NCI-H446 (cell line): ENCODE results near the gene JAG1.
"Not testable (repeated sequence)": the region's sequence is repeated elsewhere in the genome, so short reads cannot be mapped to it uniquely, and the experiment has no call there.

Experiments
- DNase-seq, 2 experiments: peaks; one replicate each; lab custom pipeline; 2025; lab: John Stamatoyannopoulos, UW

JAG1 gene

GRCh38 chr20:10637031-10637559, 36.7 kb downstream of the JAG1 start:
- peak in 1 of 2 experiments; percentile 23 for DNase-seq

GRCh38 chr20:10636326-10636818, 37.4 kb downstream of the JAG1 start:
- peak; percentile 48 to 60 for DNase-seq

- DNase-seq, result no peak
These were observed 38.2 kb downstream of the JAG1 start for GRCh38 chr20:10635476-10636208.

DNA sequence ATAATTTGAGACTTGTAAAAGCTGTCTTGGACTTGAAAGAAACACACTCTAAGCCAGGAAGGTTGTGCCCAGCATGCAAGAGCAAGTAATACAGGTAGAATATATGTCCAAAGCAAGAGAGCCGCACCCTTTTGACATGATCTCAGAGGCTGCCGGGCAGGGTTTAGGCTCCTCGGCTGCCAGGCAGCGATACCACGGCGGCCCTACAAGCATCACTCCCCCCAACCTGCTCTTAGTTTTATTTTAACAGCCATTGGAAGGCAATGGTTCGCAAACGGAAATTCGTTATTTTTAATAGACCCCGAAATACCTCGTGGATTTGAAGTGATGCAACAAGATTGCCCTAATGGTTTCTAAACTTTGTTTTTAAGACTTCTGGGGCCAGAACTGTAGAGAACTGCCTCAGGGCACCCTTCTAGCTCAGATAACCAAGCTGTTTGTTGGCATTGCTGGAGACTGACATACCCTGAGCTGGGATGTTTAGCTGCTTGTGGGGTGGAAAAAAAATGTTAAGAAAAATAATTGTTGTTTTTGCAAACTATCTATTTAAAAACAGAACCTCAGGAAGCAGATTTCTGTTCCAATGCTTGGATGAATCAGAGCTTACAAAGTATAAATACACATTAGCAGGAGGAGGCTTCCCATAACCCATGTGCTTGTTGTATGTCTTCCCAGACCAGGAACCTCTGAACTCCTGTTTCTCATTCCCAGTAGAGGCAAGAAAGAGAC, 39.0 kb downstream of the JAG1 start:
- no peak for DNase-seq

GRCh38 chr20:10634211-10634610, 39.6 kb downstream of the JAG1 start:
- no peak for DNase-seq

GRCh38 chr20:10633718-10634117, 40.1 kb downstream of the JAG1 start:
- no peak for DNase-seq

DNA sequence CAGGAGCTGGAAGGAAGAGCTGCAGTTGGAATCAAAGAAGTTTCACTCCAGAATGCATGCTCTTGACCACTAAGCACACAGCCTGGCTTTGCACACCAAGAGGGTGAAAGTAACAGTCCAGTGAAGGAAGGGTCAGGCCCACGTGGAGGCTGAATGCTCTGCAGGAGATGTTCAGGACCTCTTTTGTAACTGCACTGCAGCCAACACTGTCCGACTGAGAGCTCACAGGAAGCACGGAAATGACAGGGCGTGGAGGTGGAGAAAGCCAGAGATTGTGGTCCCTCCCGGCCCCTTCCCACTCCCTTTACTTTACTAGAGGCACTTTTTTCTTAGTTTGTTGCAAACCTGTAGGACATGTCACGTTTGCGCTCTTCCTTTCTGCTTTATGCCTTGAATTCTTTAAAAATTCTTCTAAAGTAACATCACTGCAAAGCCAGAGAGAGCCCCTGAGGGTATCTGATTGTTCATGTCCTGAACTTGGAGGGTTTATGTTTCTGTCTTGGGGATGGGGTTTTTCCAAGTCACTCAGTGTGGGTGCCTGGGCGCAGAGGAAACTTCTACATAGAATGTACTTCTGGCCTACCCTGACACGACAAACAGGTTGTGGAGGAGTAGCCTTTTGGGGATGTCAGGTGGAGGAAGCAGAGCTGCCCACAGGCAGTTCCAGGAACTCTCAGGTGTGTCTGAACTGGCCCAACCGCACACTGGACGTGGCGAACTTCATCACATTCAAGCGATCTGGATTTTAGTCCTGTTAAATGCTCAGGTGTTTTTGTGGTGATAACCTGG, 40.9 kb downstream of the JAG1 start:
- DNase-seq, result no peak

DNA sequence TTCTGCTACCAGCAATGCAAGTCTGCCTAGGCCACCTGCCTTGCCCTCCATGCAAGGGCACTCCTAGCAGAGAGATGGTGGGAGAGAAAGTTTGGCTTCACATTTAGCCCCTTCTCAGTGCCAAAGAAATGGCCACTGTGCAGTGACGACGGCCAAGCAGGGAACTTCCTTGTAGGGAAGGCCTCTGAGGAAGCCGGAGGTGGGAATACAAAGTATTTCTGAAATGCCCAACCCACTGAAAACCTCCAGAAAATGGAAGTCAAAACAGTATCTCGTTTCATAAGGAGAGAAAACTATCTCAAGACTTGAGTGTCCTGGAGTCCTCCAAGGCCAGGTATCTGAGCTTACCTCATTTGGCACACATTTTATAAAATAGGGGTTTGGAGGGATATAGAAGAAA, 42.7 kb downstream of the JAG1 start:
- no peak for DNase-seq

DNA sequence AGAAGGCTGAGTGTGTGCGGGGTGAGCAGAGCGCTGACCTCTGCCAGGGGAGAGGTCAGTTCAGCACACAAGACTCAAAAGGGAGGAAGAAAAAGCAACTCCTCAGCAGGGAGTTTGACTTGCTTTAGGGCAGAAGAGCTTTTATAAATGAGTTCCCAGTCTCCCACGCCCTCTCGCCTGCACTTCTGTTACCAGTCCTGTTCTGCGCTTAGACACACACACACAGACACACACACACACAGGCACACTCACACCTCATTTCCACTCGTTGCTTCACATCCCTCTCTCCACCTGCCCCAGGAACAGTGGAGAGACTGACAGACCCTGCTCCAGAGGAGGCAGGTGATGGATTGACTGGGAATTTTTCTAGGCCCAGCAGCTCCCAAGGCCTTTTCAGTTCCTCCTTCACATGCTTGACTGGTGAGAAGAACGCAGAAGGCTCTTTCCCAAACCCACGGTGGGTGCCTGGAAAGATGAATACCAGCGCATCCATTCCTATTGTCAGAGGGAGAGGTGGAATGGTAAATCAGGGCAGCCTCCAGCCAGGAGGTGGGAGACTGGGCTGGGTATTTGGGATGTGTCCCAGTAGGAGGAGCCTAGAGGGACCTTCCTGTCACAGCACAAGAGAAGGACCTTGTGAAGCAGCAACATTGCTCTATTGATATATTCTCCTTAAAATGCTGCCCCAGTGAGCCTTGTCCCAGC, 43.7 kb downstream of the JAG1 start:
- no peak for DNase-seq

- DNase-seq, result no peak
These were observed 46.9 kb downstream of the JAG1 start for GRCh38 chr20:10626896-10627295.

- DNase-seq, result no peak
These were observed 48.2 kb downstream of the JAG1 start for GRCh38 chr20:10625641-10626040.

- DNase-seq, result no peak
These were observed 51.0 kb downstream of the JAG1 start for GRCh38 chr20:10622657-10623418.

DNA sequence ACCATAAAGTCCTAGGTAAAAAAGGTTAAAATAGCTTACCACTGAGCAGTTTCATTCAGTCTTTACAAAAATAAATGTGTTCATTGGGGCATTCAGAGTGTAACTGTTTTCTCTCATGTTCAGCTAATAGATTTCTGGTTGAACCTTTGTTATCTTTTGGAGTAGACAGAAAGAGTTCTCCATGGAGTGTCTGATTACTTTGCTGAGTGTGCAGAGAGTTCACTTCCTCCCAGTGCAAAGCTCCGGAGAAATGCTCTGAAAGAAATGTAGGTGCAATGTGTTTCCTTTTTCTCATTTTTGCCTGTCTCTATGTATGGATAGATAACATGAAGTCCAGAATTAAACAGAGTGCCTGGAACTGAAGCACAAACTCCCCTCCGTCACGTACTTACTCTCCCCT, 52.6 kb downstream of the JAG1 start:
- DNase-seq, result no peak

DNA sequence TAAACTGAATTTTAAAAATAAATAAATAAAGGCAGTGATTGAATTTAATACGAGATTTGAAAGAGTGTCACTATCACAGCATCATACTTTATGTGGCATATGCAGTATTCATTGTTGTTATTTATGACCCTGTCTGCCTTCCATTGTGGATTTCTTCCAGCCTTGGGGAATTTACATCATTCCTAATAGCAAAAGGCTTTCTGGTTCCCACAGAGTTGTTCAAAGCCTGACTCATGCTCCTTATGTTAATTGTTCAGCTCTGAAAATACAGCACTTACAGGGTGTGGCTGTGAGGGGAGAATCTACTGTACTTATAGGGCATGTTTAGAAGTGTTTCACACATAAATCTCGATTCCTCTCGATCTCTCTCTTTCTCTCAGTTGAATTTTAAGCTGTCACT, 54.4 kb downstream of the JAG1 start:
- peak in 1 of 2 experiments; percentile 18 for DNase-seq

GRCh38 chr20:10618611-10619245, 55.1 kb downstream of the JAG1 start:
- DNase-seq, result no peak

- DNase-seq, result not testable (repeated sequence)
These were observed 56.2 kb downstream of the JAG1 start for GRCh38 chr20:10617549-10618133.

DNA sequence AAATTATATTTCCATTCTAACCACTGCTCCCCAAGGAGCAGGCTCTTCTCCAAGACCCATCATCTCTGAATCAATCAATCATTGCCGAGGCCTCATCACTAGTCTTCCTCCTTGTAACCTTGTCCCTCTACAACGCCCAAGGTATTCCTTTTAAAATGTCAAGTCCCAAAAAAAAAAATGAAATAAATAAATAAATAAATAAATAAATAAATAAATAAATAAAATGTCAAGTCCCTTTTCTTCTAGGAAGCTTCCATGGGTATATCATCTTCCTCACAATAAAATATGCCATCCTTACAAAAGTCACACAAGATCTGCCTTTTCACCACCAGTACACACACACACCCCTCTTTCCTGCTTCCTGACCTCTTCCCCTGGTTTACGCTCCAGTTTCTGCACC, 57.6 kb downstream of the JAG1 start:
- DNase-seq, result no peak

DNA sequence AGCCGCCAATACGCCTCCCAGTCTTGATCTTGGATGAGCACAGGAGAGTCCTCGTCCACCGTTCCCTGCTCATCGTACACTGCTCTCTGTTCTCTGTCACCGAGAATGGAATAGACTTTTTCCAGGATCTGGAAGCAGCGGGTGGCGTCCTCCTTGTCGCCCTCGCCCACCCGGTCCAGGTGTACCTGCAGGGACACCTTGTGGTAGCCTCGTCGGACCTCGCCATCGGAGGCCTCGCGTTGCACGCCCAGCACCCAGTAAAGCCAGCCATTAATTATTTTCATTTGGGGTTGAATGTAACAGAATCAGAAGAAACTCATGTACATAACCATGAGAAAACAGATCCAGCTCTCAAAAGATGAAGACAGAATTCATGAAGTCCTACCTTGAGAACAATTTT, 59.9 kb downstream of the JAG1 start:
- DNase-seq, result no peak

DNA sequence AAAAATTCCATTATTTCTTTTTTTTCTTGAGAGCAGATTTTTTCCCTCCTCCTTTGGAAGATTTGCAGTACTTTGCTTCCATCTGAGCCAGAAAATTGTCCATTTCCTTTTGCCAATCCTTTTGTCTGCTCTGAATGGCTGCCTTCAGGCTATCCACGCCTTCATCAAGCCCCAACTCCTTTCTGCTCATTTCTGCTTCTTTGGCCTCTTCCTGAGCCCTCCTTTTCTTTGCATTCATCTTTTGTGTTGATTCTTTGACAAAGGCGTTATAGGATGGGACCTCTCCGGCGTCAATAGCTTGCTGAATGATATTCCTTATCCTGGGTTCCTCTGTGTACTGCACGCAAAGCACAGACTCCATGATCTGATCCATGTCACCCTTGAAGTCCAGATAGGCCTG, 60.4 kb downstream of the JAG1 start:
- DNase-seq, result not testable (repeated sequence)

DNA sequence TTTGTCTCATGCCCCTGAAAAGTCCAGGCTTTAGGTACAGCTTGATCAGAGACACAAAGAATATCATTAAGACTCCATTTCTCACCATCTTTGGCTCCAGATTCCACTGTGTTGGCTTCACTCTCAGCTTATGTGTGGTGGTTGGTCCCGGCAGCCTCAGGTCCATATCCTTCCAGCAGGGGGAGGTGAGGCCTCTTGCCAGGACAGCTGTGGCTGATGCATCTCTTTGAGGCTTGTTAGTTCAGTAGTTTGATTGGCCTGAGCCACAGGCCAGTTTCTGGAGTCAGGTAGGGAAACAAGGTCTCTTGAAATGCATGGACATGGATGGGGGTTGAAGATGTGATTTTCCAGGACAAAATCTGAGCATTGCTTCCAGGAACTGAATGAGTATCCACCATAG, 62.4 kb downstream of the JAG1 start:
- DNase-seq, result peak in 1 of 2 experiments; percentile 18
